ENCODE results near the gene METTL26.

The METTL26 gene

DNA sequence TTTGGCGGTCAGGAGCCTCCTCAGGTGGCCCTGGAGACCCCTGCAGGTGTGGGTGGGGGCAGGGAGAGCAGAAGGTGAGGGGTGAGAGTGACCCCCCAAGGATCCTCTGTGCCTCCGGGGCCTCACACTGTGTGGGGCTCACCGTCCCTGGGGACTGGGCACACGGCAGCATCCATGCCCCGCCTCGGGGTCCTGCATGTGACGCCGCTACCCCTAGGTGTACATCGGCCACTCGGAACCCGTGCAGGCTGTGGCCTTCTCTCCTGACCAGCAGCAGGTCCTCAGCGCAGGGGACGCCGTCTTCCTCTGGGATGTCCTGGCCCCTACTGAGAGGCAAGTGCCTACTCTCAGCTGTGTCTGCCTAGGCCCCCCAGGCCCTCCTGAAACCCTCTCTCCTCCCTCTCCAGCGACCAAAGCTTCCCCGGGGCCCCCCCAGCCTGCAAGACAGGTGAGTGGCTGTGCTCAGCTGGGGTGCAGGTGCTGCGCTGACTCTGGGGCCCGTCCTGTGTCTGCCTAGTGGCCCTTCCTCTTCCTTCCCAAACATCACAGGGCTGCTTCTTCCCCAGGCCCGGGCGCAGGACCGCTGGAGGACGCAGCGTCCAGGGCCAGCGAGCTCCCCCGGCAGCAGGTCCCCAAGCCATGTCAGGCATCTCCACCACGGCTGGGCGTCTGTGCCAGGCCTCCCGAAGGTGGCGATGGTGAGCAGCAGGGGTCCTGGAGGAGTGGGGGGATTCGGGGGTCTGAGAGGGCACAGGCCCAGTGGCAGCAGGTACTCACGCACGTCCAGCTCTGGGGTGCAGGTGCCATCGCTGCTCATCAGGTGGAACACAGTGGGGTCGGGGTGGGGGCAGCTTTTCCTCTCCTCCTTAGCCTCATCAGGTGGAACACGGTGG, 22.8 kb upstream of the METTL26 start:
- DNase-seq: no peak

DNA sequence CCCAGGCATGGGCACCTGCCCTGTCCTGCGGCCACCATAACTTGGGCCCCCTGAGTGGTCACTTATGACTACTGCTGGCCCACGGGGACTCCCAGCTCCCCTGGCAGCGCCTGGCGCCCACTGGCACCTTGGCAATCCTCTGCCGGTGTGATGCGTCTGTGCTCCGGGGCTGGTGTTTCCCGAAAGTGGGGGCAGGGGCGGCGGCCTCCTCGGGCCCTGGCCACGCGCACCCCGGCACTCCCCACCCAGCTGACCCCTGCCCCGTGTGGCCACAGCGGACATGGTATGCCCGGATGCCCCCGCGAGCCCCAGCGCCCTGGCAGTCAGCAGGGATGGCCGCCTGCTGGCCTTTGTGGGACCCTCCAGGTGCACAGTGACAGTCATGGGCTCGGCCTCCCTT, 21.4 kb upstream of the METTL26 start:
- no peak for DNase-seq

DNA sequence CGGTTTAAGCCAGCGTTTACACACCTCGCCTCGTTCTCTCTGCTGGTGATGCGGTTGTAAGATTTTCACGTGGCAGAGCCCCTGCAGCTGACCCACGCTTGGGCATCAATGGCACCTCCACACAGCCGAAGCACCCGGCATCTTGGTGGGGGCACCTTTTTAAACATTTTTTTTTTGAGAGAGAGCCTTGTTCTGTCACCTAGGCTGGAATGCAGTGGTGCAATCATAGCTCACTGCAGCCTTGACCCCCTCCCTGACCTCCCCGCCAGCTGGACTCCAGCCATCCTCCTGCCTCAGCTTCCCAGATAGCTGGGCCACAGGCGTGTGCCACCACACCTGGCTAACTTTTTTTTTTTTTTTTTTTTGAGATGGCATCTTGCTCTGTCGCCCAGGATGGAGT, 17.9 kb upstream of the METTL26 start:
- DNase-seq: no peak

DNA sequence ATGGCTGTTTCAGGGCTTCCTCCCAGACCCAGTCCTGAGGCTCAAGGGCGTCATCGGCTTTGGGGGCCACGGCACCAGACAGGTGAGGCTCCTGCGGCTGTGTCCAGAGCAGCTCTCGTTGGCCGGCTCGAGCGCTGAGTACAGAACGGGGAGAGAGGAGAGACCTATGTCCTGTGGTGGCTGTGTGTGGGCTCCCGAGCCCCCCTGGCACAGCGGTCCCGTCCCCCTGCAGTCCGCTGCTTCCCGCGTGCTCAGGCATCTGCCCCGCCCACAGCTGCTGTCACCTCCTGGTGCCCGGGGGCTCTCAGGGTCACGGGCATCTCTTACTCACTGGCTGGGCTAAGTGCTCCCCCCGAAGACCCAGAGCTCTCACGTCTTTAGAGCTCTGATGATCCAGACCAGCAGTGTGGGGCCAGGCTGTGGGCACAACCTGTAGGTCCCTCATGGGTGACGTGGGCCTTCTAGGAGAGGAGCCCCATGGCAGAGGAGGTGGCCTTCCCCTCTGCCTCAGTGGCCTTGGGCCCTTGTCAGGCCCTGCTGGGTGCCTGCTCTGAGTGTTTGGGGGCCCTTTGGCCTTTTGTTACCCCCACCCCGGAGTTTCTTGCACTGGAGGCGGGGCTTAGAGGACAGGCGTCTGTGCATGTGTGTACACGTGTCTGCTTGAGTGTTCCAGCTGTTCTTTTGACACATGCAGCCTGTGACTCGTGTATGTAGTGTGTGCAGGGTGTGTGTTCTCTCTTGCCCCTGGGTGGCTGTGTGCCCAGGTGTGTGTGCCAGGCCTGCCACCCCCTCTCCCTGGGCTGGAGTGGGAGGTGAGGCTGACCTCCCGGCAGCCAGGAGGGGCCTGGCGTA, 16.6 kb upstream of the METTL26 start:
- no peak for DNase-seq

DNA sequence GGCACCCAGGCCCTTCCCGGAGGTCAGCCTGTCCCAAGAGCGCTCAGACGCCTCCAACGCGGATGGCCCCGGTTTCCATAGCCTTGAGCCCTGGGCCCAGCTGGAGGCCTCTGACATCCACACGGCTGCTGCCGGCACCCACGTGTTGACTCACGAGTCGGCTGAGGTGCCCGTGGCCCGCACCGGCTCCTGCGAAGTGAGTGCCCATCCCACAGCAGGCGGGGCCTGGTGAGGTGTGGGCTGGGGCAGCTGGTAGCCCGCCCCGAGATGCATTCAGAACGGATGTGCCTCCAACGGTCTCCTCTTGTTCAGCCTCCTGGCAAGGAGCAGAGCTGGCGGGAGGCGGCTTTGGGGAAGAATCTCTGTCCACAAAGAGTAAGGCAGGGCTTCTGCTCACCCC, 15.7 kb upstream of the METTL26 start:
- no peak for DNase-seq

DNA sequence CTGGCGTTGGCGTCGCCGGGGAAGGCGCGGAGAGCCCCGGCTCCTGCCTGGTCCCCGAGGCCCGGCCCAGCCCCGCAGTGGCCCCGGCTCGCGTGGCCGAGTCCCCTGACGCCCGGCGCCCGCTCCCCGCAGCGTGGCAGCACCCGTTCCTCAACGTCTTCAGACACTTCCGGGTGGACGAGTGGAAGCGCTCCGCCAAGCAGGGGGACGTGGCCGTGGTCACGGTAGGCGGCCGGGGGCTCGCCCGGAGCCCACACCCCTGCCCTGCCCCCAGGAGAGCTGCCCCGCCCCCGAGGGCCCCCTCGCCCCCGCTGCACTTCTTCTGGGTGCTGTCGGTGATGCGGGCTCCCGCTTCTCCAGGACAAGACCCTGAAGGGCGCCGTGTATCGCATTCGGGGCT, 13.5 kb upstream of the METTL26 start:
- peak; percentile 53 for DNase-seq

DNA sequence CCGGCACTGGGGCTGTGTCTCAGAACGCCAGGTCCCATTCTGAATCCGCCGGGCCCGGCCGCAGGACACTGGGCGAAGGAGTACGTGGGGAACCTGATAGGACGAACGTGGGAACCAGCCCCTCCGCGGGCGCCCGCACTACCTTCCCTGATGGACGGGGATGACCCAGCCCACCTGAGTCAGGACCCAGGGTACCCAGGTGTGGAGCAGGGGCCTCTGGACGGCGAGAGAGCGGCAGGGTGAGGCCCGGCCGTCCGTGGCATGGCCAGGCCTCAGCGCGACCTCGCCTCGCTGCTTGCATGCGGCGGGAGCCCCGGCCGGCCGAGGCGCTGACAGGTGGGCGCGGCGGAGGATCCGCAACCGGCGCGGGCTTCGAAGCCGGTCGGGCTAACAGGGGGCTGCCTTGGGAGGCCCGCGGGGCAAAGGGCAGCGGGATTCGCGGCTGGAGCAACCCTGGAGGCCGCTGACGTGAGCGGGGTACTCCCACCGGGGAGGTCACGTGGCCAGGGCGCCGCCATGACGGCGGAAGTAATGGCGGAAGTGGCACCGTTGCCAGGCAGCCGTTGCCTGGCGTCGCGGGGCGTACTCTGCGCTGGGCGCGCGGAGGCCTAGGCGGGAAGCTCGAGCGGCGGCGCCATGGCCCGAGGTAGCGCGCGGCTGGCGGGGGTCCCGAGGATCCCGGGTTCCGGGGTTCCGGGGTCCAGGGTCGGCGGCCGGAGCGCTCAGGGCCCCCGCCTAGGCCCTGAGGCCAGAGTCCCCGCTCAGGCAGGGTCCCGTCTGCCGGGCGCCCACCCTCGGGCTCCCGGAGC, 12.9 kb upstream of the METTL26 start, which contains the start of gene WDR90:
WDR90 (plus strand) TSS at position 585 of the 809 bp plus-strand sequence; CDS start at position 637, 52 bp downstream.
- peak; percentile 97 for DNase-seq

DNA sequence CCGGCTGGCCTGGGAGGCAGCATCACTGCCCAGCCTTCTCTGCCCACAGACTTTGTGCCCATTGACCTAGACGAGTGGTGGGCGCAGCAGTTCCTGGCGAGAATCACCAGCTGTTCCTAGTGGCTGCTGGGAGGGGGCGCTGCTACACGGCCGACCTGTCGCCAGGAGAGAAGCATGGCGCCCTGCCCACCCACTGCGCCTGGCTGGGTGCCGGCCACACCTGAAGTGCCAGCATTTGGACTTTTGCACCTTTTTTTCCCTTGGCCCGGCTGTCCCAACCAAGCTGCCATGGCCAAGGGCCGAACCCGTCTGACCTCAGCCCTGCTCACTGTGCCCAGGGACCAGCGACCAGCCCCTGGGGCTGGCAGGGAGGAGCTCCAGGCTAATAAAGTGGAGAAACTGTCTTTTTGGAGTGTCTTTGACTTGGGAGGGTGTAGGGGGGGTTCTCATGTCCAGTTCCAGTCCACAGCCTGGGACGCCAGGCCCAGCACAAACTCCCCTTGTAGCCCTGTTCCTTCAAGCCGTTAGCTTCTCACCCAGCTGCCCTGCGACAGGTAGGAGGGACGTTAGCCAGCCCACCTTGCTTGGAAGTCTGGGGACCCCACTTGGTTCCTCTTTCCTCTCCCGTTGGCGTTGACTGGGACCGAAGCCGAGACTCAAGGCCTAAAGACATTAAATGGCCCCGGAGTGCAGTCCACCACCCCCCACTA, 12.1 kb upstream of the METTL26 start:
- DNase-seq: peak; percentile 76

DNA sequence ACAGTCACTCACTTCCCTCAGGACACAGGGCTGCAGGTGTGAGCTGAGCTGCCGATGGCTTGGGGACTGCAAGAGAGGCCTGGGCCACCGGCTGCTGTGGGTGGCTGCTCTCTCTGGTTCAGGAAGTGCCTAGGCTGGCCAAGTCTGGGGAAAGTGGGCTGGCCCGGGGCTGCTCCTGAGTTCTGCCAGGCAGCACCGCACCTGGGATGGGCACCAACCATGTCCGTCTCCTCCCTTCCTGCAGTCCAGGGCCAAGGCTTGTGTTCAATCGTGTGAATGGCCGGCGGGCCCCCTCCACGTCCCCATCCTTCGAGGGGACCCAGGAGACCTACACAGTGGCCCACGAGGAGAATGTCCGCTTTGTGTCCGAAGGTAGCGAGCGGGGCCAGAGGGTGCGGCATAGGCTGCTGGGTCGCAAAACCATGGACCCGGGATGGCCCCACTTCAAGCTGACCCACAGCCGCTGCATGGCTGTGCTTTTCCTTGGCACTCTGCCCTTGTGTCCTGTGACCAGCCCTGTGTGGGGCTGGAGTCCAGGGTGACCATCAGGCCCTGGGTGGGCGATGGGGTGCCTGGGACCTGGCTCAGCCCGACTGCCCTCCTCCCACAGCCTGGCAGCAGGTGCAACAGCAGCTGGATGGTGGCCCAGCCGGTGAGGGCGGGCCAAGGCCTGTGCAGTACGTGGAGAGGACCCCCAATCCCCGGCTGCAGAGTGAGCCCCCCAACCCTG, 11.2 kb upstream of the METTL26 start:
- DNase-seq: no peak

DNA sequence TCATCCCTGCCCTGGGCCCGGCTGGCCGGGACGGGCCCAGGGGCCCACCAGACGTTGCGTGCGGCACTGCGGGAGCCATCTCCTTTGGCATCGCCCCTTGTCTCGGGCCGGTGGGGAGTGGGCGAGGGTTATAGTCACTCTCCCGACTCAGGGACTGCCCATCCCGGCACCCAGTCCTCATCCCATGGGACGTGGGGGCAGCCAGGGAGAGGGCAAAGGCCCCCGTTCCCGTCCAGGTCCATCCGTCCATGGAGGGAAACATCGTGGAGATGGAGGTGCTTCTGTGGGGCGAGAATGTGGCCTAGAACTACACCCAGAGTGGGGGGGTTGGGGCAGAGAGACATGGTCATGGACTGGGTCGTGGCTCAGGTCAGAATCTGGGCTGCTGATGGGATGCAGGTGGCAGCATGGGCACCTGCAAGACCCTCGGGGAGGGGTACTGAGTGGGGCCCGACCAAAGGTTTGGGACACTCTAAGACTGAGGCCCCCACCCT, 10.6 kb upstream of the METTL26 start:
- no peak for DNase-seq

DNA sequence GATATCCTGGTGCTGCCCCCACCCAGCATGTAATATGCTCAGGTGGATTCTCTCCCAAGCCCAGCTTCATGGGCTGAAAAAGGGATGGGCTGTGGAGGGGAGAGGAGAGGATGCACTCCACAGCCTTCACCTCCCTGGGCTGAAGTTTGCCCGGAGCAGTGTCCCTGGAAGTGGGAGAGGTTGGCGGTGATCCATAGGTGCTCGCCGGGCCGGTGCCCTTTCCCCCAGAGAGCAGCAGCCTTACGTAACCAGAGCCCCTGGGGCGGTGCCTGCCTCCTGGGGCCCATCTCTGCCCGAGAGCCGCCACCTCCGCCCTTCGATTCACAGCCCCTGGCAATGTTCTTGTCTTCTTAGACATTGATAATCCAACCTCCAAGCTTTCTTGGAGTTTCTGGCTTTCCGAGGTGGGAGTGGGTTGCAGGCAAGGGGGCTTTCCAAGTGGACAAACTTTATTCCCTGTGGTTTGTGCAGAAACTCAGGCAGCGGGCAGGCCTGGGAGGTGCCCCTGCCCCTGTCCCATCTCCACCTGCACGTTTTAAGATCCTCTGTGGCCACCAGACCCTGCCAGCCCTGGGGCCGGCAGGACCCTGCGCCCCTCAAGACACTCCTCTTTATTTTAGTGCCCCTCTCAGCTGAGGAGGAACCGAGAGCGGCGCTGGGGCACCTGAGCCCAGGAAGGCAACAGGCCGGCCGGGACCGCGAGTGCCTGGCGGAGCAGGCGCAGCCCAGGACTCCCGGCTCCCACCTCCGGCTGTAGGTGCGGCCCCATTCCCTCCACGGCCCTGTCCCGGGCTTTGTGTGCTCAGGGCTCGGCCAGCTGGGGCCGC, 10.0 kb upstream of the METTL26 start:
- DNase-seq: no peak

DNA sequence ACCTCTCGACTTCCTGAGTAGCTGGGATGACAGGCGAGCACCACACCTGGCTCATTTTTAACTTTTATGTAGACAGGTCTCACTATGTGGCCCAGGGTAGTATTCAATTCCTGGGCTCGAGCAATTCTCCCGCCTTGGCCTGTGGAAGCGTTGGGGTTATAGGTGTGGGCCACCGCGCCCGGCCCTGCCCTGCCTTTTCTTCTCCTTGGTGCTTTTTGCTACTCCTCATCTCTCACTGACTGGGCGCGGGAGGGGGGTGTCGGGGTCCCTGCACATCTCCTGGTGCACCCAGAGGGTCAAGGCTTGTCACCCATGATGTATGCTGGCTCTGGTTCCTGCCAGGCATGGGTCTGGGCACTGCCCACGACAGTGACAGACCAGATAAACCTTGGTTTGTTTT, 8.5 kb upstream of the METTL26 start:
- no peak for DNase-seq

DNA sequence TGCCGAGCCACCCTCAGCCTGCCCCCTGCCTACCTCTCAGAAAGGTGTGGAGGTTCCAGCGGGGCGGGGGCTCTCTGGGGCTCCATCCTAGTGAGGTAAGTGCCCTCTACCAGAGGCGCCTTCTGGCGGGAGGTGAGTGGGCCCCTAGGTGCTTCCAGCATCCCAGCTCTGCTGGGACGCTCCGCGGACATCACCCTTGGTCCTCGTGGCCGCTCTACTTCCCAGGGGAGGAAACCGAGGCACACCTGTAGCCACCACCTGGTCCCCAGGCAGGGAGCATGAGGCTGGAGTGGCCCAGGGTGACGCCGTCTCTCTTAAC, 6.9 kb upstream of the METTL26 start:
- DNase-seq: no peak

DNA sequence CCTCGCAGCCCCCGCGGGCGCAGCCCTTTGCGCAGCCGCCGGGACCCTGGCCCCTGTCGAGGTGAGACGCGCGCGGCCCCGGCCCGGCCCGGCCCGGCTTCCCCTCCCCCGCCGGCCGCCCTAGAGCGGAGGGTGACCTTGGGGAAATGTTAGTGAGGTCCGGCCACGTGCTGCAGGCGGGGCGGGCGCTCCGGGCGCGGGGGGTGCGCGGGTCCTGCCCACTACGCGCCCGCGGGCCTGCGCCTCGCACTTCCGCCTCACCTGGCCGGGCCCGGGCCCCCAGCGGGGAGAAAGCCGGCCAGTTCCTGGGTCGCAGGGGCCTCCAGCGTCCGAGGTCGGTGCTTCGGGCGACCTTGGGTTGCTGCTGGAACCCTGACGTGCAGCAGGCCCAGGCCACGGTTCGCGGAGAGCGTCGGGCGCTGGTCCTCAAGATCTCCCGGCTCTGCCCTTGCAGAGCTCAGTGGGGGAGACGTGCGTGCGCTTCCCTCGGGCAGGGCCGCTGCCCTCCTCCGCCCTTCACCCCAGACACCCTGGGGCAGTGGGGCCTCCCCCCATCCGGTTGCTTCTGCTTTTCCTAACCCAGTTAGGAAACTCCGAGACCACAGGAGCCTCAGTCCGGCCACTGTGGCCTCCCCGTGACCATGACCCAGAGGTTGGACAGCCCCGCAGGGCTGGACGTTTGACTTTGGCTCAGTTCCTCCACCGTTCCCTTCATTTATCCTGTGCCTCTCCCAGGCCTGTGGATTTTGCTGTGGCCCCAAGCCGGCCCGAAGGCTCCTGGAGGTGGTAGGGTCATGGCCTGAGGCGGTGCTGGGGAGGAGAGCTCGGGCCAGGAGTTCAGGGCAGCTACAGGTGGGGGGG, 6.3 kb upstream of the METTL26 start:
- DNase-seq: peak; percentile 65

DNA sequence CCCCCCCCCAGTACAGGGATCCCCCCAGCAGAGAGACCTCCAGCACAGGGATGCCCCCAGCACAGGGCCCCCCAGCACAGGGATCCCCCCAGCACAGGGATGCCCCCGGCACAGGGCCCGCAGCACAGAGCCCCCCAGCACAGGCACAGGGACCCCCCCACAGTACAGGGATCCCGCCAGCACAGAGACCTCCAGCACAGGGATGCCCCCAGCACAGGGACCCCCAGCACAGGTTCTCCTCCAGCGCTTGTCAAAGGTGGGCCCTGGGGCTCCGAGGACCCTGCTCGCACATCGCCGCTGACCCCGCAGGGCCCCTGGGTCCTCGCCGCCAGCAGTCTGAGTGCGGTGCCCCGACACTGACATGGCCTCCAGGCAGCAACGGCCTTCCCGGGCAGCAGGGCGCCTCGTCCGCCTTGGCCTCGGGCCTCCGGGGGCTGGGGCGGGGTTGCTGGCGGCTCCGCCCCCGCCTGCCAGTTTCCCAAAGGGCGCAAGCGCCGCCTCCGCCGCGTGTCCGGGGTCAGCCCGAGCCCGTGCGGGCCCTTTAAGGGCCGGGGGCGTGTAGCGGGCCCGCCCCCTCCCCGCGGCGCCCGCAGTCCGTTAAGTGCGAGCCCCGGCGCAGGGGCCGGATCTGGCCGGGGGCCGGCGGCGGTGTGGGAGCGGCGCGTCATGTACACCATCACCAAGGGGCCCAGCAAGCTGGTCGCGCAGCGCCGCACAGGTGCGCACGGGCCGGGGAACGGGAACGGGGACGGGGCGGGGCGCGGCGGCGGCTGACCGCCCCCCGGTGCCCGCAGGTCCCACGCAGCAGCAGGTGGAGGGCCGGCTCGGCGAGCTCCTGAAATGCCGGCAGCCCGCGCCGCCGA, 5.5 kb upstream of the METTL26 start, which contains the start of gene MCRIP2:
MCRIP2 (plus strand) TSS at position 503 of the 863 bp plus-strand sequence; CDS start at position 667, 164 bp downstream.
- DNase-seq: peak; percentile 91

DNA sequence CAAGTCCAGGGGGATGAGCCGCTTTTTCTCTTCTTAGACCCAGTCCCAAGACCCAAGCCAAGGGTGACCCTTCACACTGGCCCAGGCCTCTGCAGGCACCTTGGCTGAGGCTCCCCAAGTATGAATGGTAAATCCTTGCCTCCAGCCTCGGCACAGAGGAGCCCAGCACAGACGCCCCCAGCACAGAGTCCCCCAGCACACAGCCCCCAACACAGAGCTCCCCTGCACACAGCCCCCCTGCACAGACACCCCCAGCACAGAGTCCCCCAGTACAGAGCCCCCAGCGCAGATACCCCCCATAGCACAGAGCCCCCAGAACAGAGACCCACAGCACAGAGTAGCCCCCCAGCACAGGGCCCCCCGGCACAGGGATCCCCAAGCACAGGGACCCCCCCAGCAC, 4.5 kb upstream of the METTL26 start:
- no peak for DNase-seq

DNA sequence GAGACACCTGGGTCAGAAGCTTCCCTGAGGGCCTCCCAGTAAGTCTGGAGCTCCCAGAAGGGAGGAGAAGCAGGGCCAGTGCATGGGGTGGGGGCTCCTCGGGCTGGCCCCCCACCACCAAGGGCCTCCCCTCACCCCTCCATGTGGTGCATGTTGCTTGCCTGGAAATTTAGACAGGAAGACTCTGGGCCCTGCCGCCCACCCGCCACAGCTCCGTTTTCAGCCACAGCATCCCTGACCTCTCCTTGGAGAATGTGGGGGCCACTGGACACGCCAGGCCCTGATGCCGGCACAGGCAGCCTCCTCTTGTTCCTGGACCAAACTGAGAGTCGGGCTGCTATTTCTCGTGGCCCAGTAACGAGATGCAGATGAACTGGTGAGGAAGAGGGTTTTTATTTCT, 2.7 kb upstream of the METTL26 start:
- no peak for DNase-seq

DNA sequence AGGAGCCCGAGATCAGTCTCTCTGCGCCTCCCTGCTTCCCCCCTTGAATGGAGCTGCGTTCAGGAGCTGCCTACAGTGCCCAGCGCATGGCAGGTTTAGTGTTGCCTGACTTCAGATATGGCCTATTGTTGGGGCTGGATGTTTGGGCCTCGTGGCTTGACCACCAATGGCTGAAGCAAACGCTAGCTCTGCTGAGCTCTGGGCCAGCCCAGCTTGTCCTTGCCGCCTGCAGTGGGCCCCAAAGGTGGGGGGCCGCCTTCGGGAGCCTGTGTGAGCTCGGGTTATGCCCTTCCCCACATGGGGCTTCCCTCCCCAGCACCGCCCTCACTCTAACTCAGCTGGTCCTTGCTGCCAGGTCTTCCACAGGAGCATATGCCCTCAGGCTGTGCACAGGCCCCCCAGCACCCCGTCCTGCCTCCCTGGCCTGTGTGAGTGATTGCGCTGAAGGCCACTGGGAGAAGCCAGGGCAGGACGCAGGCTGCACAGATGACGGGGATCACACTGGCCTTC, 2.0 kb upstream of the METTL26 start:
- no peak for DNase-seq
